ENCODE data around the gene SLBP.

The SLBP gene

DNA sequence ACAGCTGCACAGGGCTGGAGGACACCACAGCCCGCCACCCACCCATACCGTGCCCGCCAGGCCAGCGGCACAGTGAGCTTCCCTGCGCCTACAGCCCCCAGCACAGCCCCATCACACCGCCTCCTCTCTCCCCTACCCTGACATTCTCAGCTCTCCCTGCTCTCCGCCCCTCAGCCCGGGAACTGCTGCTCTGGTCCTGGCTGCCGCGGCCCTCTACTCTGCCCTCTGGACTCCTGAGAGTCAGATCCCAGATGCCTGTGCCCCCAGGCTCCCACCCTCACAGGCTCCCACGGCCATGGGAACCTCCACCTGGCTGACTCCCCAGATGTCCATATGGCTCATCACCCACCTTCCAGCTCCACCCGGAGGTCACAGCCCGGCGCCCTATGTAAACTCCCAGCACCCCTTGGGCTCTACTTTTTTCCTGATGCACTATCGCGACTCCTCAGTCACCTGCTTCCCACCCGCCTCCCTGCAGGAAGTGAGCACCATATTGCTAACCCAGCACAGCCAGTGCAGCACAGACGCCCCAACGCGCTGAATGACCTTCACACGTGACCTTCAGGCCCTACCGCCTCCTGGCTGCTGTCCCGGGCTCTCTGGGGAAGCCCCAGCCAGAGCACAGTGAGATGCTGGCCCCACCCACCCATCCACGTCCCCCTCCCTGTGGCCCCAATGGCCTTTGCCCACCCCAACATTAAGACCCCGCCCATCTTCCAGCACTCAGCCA, 51.0 kb downstream of the SLBP start:
- no peak for DNase-seq (ENCODE audit: low read depth, low spot score)
- H3K4me3 ChIP-seq (ENCODE audit: low read depth, low read length) = no peak overlapping the region
- TF ChIP-seq, protein P1, sequence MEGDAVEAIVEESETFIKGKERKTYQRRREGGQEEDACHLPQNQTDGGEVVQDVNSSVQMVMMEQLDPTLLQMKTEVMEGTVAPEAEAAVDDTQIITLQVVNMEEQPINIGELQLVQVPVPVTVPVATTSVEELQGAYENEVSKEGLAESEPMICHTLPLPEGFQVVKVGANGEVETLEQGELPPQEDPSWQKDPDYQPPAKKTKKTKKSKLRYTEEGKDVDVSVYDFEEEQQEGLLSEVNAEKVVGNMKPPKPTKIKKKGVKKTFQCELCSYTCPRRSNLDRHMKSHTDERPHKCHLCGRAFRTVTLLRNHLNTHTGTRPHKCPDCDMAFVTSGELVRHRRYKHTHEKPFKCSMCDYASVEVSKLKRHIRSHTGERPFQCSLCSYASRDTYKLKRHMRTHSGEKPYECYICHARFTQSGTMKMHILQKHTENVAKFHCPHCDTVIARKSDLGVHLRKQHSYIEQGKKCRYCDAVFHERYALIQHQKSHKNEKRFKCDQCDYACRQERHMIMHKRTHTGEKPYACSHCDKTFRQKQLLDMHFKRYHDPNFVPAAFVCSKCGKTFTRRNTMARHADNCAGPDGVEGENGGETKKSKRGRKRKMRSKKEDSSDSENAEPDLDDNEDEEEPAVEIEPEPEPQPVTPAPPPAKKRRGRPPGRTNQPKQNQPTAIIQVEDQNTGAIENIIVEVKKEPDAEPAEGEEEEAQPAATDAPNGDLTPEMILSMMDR (IDR thresholded peaks at IDR 0.05; ENCODE audit: low read depth, low read length) = no peak
- in situ Hi-C loops (cut with HindIII; ENCODE audit: low sequenced_read_pairs) = no loop called here

DNA sequence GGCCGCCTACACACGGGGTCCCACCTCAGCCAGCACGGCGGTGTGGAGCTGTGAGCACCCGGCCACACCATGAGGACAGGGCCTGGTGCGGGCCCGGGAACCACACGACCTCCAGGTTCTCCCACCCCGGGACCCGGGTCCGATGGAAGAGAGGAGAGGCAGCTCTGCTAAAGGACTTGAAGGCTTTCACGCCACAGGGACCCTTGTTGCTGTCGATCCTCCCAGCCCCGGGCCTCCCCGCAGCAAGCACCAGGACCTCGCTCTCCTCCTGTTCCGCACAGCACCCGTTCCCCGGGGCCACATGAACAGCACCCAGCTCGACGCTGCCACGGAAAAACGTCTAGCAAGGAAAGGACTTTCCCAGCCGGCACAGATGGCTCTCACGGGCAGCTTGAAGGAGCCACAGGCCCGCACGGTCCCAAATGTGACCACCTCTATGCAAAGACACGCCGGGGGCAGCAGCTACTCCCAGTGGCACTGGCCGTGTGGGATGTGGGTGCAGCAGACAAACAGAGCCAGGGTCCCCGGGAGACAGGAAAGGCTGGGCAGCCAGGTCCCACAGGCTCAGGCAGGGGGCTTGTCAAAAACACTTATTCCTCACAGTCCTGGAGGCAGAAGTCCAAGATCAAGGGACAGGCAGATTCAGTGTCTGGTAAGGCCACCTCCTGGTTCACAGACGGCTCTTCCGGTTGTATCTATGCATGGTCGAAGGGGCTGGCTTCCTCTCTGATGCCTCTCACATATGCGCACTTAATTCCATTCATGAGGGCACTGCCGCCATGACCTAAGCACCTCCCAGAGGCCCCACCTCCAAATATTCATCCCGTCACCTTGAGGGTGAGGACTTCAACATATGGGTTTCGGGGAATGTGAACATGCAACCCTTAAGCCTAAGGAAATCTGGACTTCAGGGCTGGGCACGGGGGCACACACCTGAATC, 52.7 kb downstream of the SLBP start:
- no peak overlapping the region for H3K4me3 ChIP-seq (ENCODE audit: low read depth, low read length)
- no peak for DNase-seq (ENCODE audit: low read depth, low spot score)
- in situ Hi-C loops (cut with HindIII; ENCODE audit: low sequenced_read_pairs) = no loop called here
- TF ChIP-seq, protein P1 (IDR thresholded peaks at IDR 0.05; ENCODE audit: low read depth, low read length) = no peak

DNA sequence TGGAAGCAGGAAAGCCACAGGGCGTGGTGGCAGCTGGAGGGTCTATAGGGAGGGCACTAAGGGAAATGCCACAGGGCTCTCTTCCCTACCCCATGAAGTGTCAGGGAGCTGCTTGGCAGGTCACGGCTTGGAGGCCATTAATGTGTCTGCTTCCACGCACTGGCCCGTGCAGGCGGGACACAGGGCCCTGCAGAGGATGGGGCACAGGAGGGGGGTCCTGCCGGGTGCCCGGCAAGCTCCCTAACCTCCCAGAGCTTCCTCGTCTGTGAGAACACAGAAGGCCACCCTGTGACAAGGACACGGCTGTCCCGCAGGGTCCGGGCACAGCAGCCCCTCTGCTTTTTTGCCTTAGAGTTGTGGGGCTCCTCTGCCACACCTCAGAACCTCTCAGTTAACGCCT, 53.5 kb downstream of the SLBP start:
- H3K4me3 ChIP-seq (ENCODE audit: low read depth, low read length) = no peak overlapping the region
- in situ Hi-C loops (cut with HindIII; ENCODE audit: low sequenced_read_pairs) = no loop called here
- TF ChIP-seq, protein P1 (IDR thresholded peaks at IDR 0.05; ENCODE audit: low read depth, low read length) = no peak
- DNase-seq (ENCODE audit: low read depth, low spot score) = no peak

DNA sequence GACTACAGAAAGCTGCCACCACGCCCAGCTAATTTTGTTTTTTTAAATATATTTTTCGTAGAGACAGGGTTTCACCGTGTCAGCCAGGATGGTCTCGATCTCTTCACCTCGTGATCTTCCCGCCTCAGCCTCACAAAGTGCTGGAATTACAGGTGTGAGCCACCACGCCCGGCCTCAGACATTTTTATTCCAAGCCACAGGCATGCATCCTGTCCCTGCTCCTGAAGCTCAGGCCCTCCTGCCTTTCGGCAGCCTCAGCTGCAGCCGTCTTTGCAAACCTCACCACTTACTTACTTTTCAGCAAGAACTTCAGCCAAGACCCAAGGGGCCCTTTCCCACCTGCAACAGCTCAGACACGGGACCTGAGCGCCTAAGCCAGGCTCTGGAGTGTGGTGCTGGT, 54.0 kb downstream of the SLBP start:
- TF ChIP-seq, protein P1 (IDR thresholded peaks at IDR 0.05; ENCODE audit: low read depth, low read length) = no peak
- in situ Hi-C loops (cut with HindIII; ENCODE audit: low sequenced_read_pairs) = no loop called here
- no peak overlapping the region for H3K4me3 ChIP-seq (ENCODE audit: low read depth, low read length)
- no peak for DNase-seq (ENCODE audit: low read depth, low spot score)

DNA sequence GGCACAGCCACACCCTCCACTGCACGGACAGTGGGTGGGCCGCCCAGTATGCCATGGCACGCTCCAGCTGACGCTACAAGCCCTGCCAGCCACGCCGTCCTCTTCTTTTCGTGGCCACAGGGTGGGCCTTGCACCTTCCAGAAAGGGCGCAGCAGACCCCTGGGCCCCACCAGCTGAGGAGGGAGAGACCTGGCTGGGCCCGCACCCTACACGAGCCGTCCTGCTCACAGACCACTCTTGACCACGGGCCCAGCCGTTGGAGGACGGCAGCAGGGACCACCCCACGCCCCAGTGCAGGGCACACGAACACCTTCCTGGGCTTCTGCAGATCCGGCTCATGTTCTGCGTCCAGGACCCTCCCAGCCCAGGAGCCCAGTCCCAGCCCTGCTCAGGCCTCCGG, 55.1 kb downstream of the SLBP start:
- no peak for DNase-seq (ENCODE audit: low read depth, low spot score)
- H3K4me3 ChIP-seq (ENCODE audit: low read depth, low read length) = no peak overlapping the region
- in situ Hi-C loops (cut with HindIII; ENCODE audit: low sequenced_read_pairs) = no loop called here
- TF ChIP-seq, protein P1 (IDR thresholded peaks at IDR 0.05; ENCODE audit: low read depth, low read length) = no peak

DNA sequence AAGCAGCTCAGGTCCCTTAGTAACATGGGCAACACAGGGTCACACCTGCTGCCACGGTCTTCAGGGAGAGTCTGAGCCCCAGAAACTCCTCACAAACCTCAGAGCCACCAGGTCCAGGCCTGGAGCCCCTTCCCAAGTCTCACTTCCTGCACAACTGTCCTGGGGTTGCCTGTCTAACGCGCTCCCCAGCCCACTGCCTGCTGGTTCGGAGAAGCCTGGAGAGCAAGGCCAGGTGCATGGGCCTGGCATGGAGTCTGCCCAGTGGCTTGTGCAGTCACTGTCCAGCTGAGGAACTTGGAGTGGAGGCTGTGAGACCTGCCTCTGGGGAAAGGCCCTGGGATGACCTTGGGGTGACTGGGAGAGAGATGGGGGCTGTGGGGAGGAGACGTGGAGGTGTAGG, 56.0 kb downstream of the SLBP start:
- in situ Hi-C loops (cut with HindIII; ENCODE audit: low sequenced_read_pairs) = no loop called here
- TF ChIP-seq, protein P1 (IDR thresholded peaks at IDR 0.05; ENCODE audit: low read depth, low read length) = no peak
- DNase-seq (ENCODE audit: low read depth, low spot score) = no peak
- no peak overlapping the region for H3K4me3 ChIP-seq (ENCODE audit: low read depth, low read length)

All from astrocyte of the spinal cord (primary cell).